Muscle layer of duodenum (tissue), 2 donors: ENCODE measurements around the gene SBK3.
A peak's percentile ranks its signal among the peaks of the same experiment; 100 is the strongest.
"Not testable (repeated sequence)": the region's sequence is repeated elsewhere in the genome, so short reads cannot be mapped to it uniquely, and the experiment has no call there.

ENCODE experiments used
- H3K27ac ChIP-seq: one replicate; pipeline ENCODE4 v1.7.0; 2013; ENCODE audit warnings: mild to moderate bottlenecking, low read length
- H3K27me3 ChIP-seq: one replicate; pipeline ENCODE4 v1.7.0; 2013; ENCODE audit warnings: low read depth, mild to moderate bottlenecking, control low read depth, low read length
- H3K36me3 ChIP-seq, 2 donors: one replicate each; pipeline ENCODE4 v1.7.0; 2013; ENCODE audit warnings: low read length in 2 of 2, control low read depth in 1 of 2, mild to moderate bottlenecking in 1 of 2; ENCODE audit not compliant: insufficient read depth in 2 of 2, control insufficient read depth in 1 of 2
- H3K4me1 ChIP-seq, 2 donors: one replicate each; pipeline ENCODE4 v1.7.0; 2013; ENCODE audit warnings: low read length in 2 of 2, mild to moderate bottlenecking in 2 of 2, control low read depth in 1 of 2, moderate library complexity in 1 of 2; ENCODE audit not compliant: insufficient read depth in 2 of 2, control insufficient read depth in 1 of 2
- H3K4me3 ChIP-seq, 2 donors: one replicate each; pipeline ENCODE4 v1.7.0; 2013; ENCODE audit warnings: low read length in 2 of 2, low read depth in 1 of 2, mild to moderate bottlenecking in 1 of 2
- H3K9me3 ChIP-seq, 2 donors: one replicate each; pipeline ENCODE4 v1.7.0; 2013; ENCODE audit warnings: low read length in 2 of 2, control low read depth in 1 of 2, mild to moderate bottlenecking in 1 of 2; ENCODE audit not compliant: control insufficient read depth in 1 of 2
- donor health status: healthy.

SBK3 gene

GRCh38 chr19:55545443-55545842 is at the start of gene SBK3:
SBK3 (minus strand) TSS chr19:55545543; CDS start chr19:55545543, 0 bp downstream.
- peaks cover 0 to 13% of the 10 kb centered on the region in 2 donors for H3K4me1 ChIP-seq
- no peaks in the 10 kb centered on the region for H3K36me3 ChIP-seq
- H3K4me3 ChIP-seq, result no peak within 1 kb of the TSS
- H3K9me3 ChIP-seq, result no peaks in the 10 kb centered on the region
- no peak within 1 kb of the TSS for H3K27ac ChIP-seq
- H3K27me3 ChIP-seq, result peaks cover 3% of the 10 kb centered on the region

GRCh38 chr19:55593096-55593772 is 47.9 kb upstream of the SBK3 start:
- peaks cover 0 to 2% of the 10 kb centered on the region in 2 donors for H3K4me1 ChIP-seq
- H3K36me3 ChIP-seq, result peaks cover 18 to 39% of the 10 kb centered on the region in 2 donors
- H3K4me3 ChIP-seq, result no peak overlapping the region
- H3K9me3 ChIP-seq, result no peaks in the 10 kb centered on the region
- no peak overlapping the region for H3K27ac ChIP-seq
- H3K27me3 ChIP-seq, result no peaks in the 10 kb centered on the region

- Histone ChIP-seq H3K4me3 (no peak overlapping the region), H3K27me3 (no peaks in the 10 kb centered on the region), H3K4me1 (no peaks in the 10 kb centered on the region), H3K27ac (no peak overlapping the region), H3K9me3 (no peaks in the 10 kb centered on the region), H3K36me3 (peaks cover 18 to 38% of the 10 kb centered on the region in 2 donors)
Observed at GRCh38 chr19:55592391-55593090, 47.2 kb upstream of the SBK3 start.

GRCh38 chr19:55591555-55591954 is 46.2 kb upstream of the SBK3 start:
- Histone ChIP-seq H3K27ac (no peak overlapping the region), H3K4me3 (no peak overlapping the region), H3K36me3 (peaks cover 18 to 29% of the 10 kb centered on the region in 2 donors), H3K9me3 (no peaks in the 10 kb centered on the region), H3K27me3 (no peaks in the 10 kb centered on the region), H3K4me1 (peaks cover 0 to 9% of the 10 kb centered on the region in 2 donors)

GRCh38 chr19:55590617-55591016 is 45.3 kb upstream of the SBK3 start:
- peaks cover 0 to 18% of the 10 kb centered on the region in 2 donors for H3K4me1 ChIP-seq
- no peak overlapping the region for H3K4me3 ChIP-seq
- peaks cover 10 to 21% of the 10 kb centered on the region in 2 donors for H3K36me3 ChIP-seq
- no peaks in the 10 kb centered on the region for H3K27me3 ChIP-seq
- no peaks in the 10 kb centered on the region for H3K9me3 ChIP-seq
- no peak overlapping the region for H3K27ac ChIP-seq

- Histone ChIP-seq H3K9me3 (no peaks in the 10 kb centered on the region), H3K27me3 (no peaks in the 10 kb centered on the region), H3K27ac (no peak overlapping the region), H3K36me3 (peaks cover 5 to 16% of the 10 kb centered on the region in 2 donors), H3K4me3 (no peak overlapping the region), H3K4me1 (peaks cover 0 to 21% of the 10 kb centered on the region in 2 donors)
Observed at GRCh38 chr19:55590109-55590508, 44.8 kb upstream of the SBK3 start.

- Histone ChIP-seq H3K27ac (no peak overlapping the region), H3K4me1 (peaks cover 0 to 21% of the 10 kb centered on the region in 2 donors), H3K27me3 (no peaks in the 10 kb centered on the region), H3K9me3 (no peaks in the 10 kb centered on the region), H3K36me3 (peaks cover 0 to 13% of the 10 kb centered on the region in 2 donors), H3K4me3 (no peak overlapping the region)
Observed at GRCh38 chr19:55588738-55589137, 43.4 kb upstream of the SBK3 start.

- Histone ChIP-seq H3K4me1 (peaks cover 0 to 24% of the 10 kb centered on the region in 2 donors), H3K27me3 (no peaks in the 10 kb centered on the region), H3K4me3 (peak overlapping the region; percentile 39 to 52), H3K9me3 (no peaks in the 10 kb centered on the region), H3K36me3 (peaks cover 0 to 2% of the 10 kb centered on the region in 2 donors), H3K27ac (no peak overlapping the region)
Observed at GRCh38 chr19:55586976-55587668, 41.8 kb upstream of the SBK3 start.

- H3K36me3 ChIP-seq, result no peaks in the 10 kb centered on the region
- no peaks in the 10 kb centered on the region for H3K9me3 ChIP-seq
- no peaks in the 10 kb centered on the region for H3K27me3 ChIP-seq
- H3K4me3 ChIP-seq, result peak overlapping the region; percentile 37 to 48
- no peak overlapping the region for H3K27ac ChIP-seq
- H3K4me1 ChIP-seq, result peaks cover 6 to 37% of the 10 kb centered on the region in 2 donors
Observed at GRCh38 chr19:55585658-55586339, 40.5 kb upstream of the SBK3 start.

GRCh38 chr19:55584871-55585270 is 39.5 kb upstream of the SBK3 start:
- H3K36me3 ChIP-seq, result no peaks in the 10 kb centered on the region
- H3K27me3 ChIP-seq, result no peaks in the 10 kb centered on the region
- no peak overlapping the region for H3K4me3 ChIP-seq
- H3K4me1 ChIP-seq, result peaks cover 6 to 40% of the 10 kb centered on the region in 2 donors
- no peak overlapping the region for H3K27ac ChIP-seq
- no peaks in the 10 kb centered on the region for H3K9me3 ChIP-seq

GRCh38 chr19:55583897-55584296 is 38.6 kb upstream of the SBK3 start:
- not testable (repeated sequence) for H3K4me3 ChIP-seq, H3K36me3 ChIP-seq, H3K27ac ChIP-seq, H3K9me3 ChIP-seq, H3K27me3 ChIP-seq
- H3K4me1 ChIP-seq, result peaks cover 6 to 45% of the 10 kb centered on the region in 2 donors
